Gastroesophageal sphincter (tissue), 4 donors: ENCODE data around the gene ZNF442. TPM values are rescaled to one million over a fixed set of nuclear protein-coding genes. Genes with fewer than 3 reads are reported as not detected.
"Not testable (repeated sequence)": the region's sequence is repeated elsewhere in the genome, so short reads cannot be mapped to it uniquely, and the experiment has no call there.

Source experiments
- ATAC-seq: fragments of 150-250 bp; one replicate; pipeline ENCODE4 v1.9.1; 2016; ENCODE audit warnings: mild to moderate bottlenecking, moderate library complexity
- H3K27ac ChIP-seq, 4 donors: fragments of 200-600 bp; sonication (generic) in 3 of 4; 1 replicate in 3 of 4; 2 replicates in 1 of 4; pipeline ENCODE4 v1.5.1; 2016 to 2019
- H3K27me3 ChIP-seq: fragments of 200-600 bp; sonication (generic); one replicate; pipeline ENCODE4 v1.5.1; 2019
- H3K36me3 ChIP-seq, 2 donors: fragments of 200-600 bp; sonication (generic); one replicate each; pipeline ENCODE4 v1.5.1; 2019; ENCODE audit warnings: control low read depth in 1 of 2
- H3K4me1 ChIP-seq, 3 donors: fragments of 200-600 bp; sonication (generic); 1 replicate in 2 of 3; 2 replicates in 1 of 3; pipeline ENCODE4 v1.5.1; 2016 to 2019; ENCODE audit warnings: control low read depth in 2 of 3
- H3K4me3 ChIP-seq, 2 donors: fragments of 200-600 bp; sonication (generic); one replicate each; pipeline ENCODE4 v1.5.1; 2019; ENCODE audit warnings: mild to moderate bottlenecking in 1 of 2, moderate library complexity in 1 of 2
- H3K9me3 ChIP-seq, 3 donors: fragments of 200-600 bp; sonication (generic); one replicate each; pipeline ENCODE4 v1.5.1; 2017 to 2019; ENCODE audit warnings: control low read depth in 2 of 3
- EP300 ChIP-seq: sonication (generic); formaldehyde crosslinking; IDR thresholded peaks from one replicate; pipeline ENCODE4 v1.6.1; 2017; ENCODE audit warnings: antibody characterized with exemption, mild to moderate bottlenecking
- POLR2A ChIP-seq, 2 donors: fragments of 450-650 bp; IDR thresholded peaks; one replicate each; pipeline ENCODE4 v1.6.1; 2017; ENCODE audit warnings: antibody characterized with exemption in 2 of 2, mild to moderate bottlenecking in 2 of 2, moderate library complexity in 1 of 2
- POLR2AphosphoS5 ChIP-seq: sonication (generic); formaldehyde crosslinking; IDR thresholded peaks from one replicate; pipeline ENCODE4 v1.6.1; 2017; ENCODE audit warnings: antibody characterized with exemption
- WGBS, 2 donors: methylation state at CpG; one replicate each; pipeline ENCODE4 v1.1.5; 2018; ENCODE audit warnings: low coverage in 1 of 2; 5-methylcytosine and 5-hydroxymethylcytosine counted together
- total RNA-seq, 4 donors: library from RNA; depleted of rRNA; stranded (reverse); fragments of >200 nt; gene quantifications; one replicate each; pipeline ENCODE4 v1.1.0, GENCODE V29; 2016
- TF ChIP-seq, protein P1 (sequence below), 4 experiments: fragments of 200-600 bp in 2 of 4; fragments of 450-650 bp in 2 of 4; sonication (generic) in 1 of 4; IDR thresholded peaks; one replicate each; pipeline ENCODE4 v1.5.1; 2017 to 2019; ENCODE audit warnings: antibody characterized with exemption in 4 of 4, mild to moderate bottlenecking in 2 of 4, moderate library complexity in 2 of 4

The ZNF442 gene
- total RNA-seq: 1 to 10 TPM; 2.3 to 6.7 (median 4.8) TPM

DNA sequence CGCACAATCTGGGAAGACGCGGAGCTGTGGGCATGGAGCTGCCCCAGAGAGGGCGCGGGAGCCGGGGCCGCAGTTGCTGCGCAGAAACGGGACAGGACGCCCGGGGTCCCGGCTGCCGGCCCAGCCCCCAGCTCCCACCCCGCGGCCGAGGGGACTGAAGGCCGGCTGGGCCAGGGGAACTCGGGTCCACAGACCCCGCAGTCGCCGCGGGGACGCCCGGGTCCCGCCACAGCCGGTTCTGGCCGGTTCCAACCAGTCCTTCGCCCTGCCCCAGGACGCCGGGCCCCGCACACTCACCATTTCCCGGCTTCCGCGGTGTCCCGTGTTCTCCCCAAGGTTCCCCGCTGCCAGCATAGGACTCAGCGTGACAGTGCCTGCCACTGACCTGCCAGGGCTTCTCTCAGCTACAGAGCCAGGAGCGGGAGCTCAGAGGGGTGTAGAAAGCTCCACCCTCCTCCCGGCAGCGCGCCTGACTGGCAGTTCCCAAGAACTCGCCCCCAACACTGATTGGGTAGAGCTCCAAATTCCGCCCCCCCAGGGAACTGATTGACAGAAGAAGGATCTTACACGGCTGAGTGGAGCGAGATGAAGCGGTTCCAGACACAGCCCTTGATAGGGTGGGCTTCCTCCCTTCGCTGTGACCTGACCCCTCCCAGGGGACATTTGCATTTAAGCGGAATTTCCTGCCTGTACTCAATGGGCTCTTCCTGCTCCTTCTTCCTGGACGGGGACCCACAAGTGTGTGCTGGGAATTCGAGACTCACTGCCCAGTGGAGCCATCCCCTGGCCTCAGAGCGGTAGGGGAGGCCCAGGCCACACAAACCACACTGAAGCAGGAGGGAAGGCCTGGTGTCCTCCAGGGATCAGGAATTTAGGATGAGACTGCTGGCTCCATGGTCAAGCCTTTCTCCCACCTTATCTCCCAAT is at the start of gene ZNF442:
Gene ZNF442 (minus strand): TSS at position 448 of the 927 bp plus-strand sequence. CDS start 2,052 bp downstream, outside the sequence.
- Histone ChIP-seq H3K4me1 (peaks cover 0 to 22% (median 5%) of the 10 kb centered on the region in 3 donors), H3K27me3 (no peaks in the 10 kb centered on the region), H3K36me3 (no peaks in the 10 kb centered on the region), H3K4me3 (peak within 1 kb of the TSS; percentile 67 to 96), H3K9me3 (no peaks in the 10 kb centered on the region), H3K27ac (peak within 1 kb of the TSS; percentile 70 to 96 (median 94))
- WGBS, 2 donors: 0% methylated on average over 4 of the region's 51 CpGs
- TF ChIP-seq, protein P1, sequence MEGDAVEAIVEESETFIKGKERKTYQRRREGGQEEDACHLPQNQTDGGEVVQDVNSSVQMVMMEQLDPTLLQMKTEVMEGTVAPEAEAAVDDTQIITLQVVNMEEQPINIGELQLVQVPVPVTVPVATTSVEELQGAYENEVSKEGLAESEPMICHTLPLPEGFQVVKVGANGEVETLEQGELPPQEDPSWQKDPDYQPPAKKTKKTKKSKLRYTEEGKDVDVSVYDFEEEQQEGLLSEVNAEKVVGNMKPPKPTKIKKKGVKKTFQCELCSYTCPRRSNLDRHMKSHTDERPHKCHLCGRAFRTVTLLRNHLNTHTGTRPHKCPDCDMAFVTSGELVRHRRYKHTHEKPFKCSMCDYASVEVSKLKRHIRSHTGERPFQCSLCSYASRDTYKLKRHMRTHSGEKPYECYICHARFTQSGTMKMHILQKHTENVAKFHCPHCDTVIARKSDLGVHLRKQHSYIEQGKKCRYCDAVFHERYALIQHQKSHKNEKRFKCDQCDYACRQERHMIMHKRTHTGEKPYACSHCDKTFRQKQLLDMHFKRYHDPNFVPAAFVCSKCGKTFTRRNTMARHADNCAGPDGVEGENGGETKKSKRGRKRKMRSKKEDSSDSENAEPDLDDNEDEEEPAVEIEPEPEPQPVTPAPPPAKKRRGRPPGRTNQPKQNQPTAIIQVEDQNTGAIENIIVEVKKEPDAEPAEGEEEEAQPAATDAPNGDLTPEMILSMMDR (IDR thresholded peaks at IDR 0.05): peak; percentile 54 to 83 (median 76)
- TF ChIP-seq POLR2A (IDR thresholded peaks at IDR 0.05): peak; percentile 64 to 69
- TF ChIP-seq EP300: no peak
- peak; percentile 70 for TF ChIP-seq POLR2AphosphoS5
- ATAC-seq: peak; percentile 99

- H3K9me3 ChIP-seq: peaks cover 0 to 6% (median 0%) of the 10 kb centered on the region in 3 donors
- no peak overlapping the region for H3K27ac ChIP-seq
- 94% methylated on average over 2 of the region's 2 CpGs for WGBS, 2 donors
- no peaks in the 10 kb centered on the region for H3K27me3 ChIP-seq
- ATAC-seq: no peak
- H3K4me3 ChIP-seq: no peak overlapping the region
- peaks cover 0 to under 1% of the 10 kb centered on the region in 2 donors for H3K36me3 ChIP-seq
- no peaks in the 10 kb centered on the region for H3K4me1 ChIP-seq
- TF ChIP-seq POLR2A (IDR thresholded peaks at IDR 0.05): no peak
- TF ChIP-seq POLR2AphosphoS5: no peak
- no peak for TF ChIP-seq EP300
- TF ChIP-seq, protein P1 (IDR thresholded peaks at IDR 0.05): no peak
Measured at GRCh38 chr19:12411893-12412292, 46.4 kb upstream of the ZNF442 start.

DNA sequence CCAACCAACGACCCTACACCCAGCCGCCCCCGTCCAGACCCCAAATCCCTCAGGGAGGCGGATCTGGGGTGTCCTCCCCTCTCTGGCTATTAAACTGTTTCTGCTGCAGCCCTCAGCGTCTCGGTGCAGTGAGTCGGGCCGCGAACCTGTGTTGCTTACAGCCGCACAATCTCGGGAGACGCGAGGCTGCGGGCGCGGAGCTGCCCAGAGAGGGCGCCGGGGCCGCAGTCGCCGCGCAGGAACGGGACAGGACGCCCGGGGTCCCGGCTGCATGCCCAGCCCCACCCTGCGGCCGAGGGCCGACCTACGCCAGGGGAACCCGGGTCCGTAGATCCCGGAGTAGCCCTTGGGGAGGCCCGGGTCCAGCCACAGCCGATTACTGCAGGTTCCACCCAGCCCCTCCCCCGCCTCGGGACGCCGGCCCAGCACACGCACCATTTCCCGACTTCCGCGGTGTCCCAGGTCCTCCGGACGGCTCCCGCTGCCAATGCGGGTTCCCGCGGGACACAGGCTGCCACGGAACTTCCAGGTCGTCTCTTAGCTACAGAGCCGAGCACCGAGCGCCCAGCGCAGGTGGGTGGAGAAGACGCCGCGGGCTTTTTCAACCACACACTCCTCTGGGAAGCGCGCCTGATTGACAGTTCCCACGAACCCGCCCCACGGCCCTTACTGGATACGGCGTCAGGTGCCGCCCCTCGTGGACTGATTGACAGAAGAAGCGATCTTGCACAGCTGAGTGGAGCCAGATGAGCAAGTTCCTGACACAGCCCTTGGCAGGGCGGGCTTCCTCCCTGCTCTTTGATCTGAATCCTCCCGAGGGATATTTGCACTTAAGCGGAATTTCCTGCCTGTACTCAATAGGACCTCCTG is 35.4 kb upstream of the ZNF442 start, which contains the start of gene ZNF799:
Gene ZNF799 (minus strand): TSS at position 639 of the 870 bp plus-strand sequence. CDS start 201 bp downstream, at position 438.
- 0 to 1% methylated on average over 3 to 12 of the region's 71 CpGs for WGBS, 2 donors
- Histone ChIP-seq H3K27me3 (no peaks in the 10 kb centered on the region), H3K27ac (peak within 1 kb of the TSS; percentile 68 to 91 (median 89)), H3K9me3 (no peaks in the 10 kb centered on the region), H3K36me3 (no peaks in the 10 kb centered on the region), H3K4me3 (peak within 1 kb of the TSS; percentile 85 to 94), H3K4me1 (peaks cover 0 to 15% (median 3%) of the 10 kb centered on the region in 3 donors)
- TF ChIP-seq EP300: no peak
- TF ChIP-seq POLR2AphosphoS5: peak; percentile 86
- TF ChIP-seq, protein P1 (IDR thresholded peaks at IDR 0.05): peak in 1 of 4 experiments; percentile 45
- peak; percentile 24 to 49 for TF ChIP-seq POLR2A (IDR thresholded peaks at IDR 0.05)
- ATAC-seq: peak; percentile 99

GRCh38 chr19:12399901-12400632 is 34.6 kb upstream of the ZNF442 start:
- not testable (repeated sequence) for H3K27me3 ChIP-seq, ATAC-seq, H3K9me3 ChIP-seq, H3K36me3 ChIP-seq
- peak overlapping the region; percentile 68 to 91 (median 89) for H3K27ac ChIP-seq
- peaks cover 0 to 15% (median 3%) of the 10 kb centered on the region in 3 donors for H3K4me1 ChIP-seq
- H3K4me3 ChIP-seq: peak overlapping the region; percentile 85 to 94
- WGBS, 2 donors: 0% methylated on average over 2 to 13 of the region's 23 CpGs

DNA sequence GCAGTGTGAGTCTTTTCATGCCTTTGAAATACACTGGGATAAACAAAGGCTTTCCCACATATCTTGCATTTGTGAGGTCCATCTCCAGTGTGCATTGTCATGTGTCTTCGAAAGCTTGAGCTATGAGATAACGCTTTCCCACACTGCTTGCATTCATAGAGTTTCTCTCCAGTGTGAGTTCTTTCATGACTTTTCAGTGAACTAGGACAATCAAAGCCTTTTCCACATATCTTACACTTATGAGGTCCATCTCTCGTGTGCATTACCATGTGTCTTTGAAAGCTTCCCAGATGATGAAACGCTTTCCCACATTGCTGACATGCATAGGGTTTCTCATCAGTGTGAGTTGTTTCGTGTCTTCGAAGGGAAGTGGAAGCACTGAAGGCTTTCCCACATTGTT is 25.7 kb upstream of the ZNF442 start:
- not testable (repeated sequence) for H3K4me3 ChIP-seq, ATAC-seq, H3K27ac ChIP-seq, H3K4me1 ChIP-seq, H3K27me3 ChIP-seq, H3K9me3 ChIP-seq
- 92 to 94% methylated on average over 4 to 6 of the region's 6 CpGs for WGBS, 2 donors
- H3K36me3 ChIP-seq: peaks cover 0 to 42% of the 10 kb centered on the region in 2 donors

GRCh38 chr19:12386365-12386764 is 20.9 kb upstream of the ZNF442 start:
- H3K4me1 ChIP-seq, H3K27me3 ChIP-seq, H3K4me3 ChIP-seq, ATAC-seq, H3K9me3 ChIP-seq, H3K27ac ChIP-seq: not testable (repeated sequence)
- peaks cover 0 to 57% of the 10 kb centered on the region in 2 donors for H3K36me3 ChIP-seq
- 86 to 100% methylated on average over 1 of the region's 2 CpGs for WGBS, 2 donors
